BE2C (cell line): Measurements from ENCODE around the gene EPHA6.

Experiments
- DNase-seq: peaks from one replicate; pipeline ENCODE4 v3.0.0-alpha.2; 2020
- H3K27me3 ChIP-seq: fragments of 250-450 bp; sonication (Bioruptor Pico); 2 replicates; pipeline ENCODE4 v1.5.1; 2020; ENCODE audit warnings: mild to moderate bottlenecking
- H3K36me3 ChIP-seq: fragments of 250-450 bp; sonication (Bioruptor Pico); 2 replicates; pipeline ENCODE4 v1.5.1; 2020; ENCODE audit warnings: mild to moderate bottlenecking
- H3K4me1 ChIP-seq: fragments of 250-450 bp; sonication (Bioruptor Pico); 2 replicates; pipeline ENCODE4 v1.5.1; 2020
- H3K4me3 ChIP-seq: 2 replicates; pipeline ENCODE4 v1.5.1; 2011; ENCODE audit warnings: low read depth, low read length
- H3K9me3 ChIP-seq: fragments of 250-450 bp; sonication (Bioruptor Pico); 2 replicates; pipeline ENCODE4 v1.5.1; 2020
- CTCF ChIP-seq: IDR thresholded peaks from 2 replicates; pipeline ENCODE4 v1.5.1; 2012; ENCODE audit warnings: mild to moderate bottlenecking, low read depth, low read length

EPHA6 gene

GRCh38 chr3:97177242-97177641, 362.8 kb downstream of the EPHA6 start:
- Histone ChIP-seq H3K9me3 (no peaks in the 10 kb centered on the region), H3K27me3 (no peaks in the 10 kb centered on the region; the same call in 1 of the 2 replicates), H3K4me1 (no peaks in the 10 kb centered on the region), H3K36me3 (no peaks in the 10 kb centered on the region), H3K4me3 (no peak overlapping the region)
- no peak for DNase-seq
- no peak for TF ChIP-seq CTCF

- no peak for TF ChIP-seq CTCF
- H3K36me3 ChIP-seq, result no peaks in the 10 kb centered on the region
- no peak overlapping the region for H3K4me3 ChIP-seq
- H3K4me1 ChIP-seq, result no peaks in the 10 kb centered on the region
- no peaks in the 10 kb centered on the region for H3K27me3 ChIP-seq
- no peak for DNase-seq
- H3K9me3 ChIP-seq, result no peaks in the 10 kb centered on the region
These were observed 367.3 kb downstream of the EPHA6 start for GRCh38 chr3:97181704-97182103.

GRCh38 chr3:97187771-97188170, 373.4 kb downstream of the EPHA6 start:
- Histone ChIP-seq H3K4me3 (no peak overlapping the region), H3K4me1 (no peaks in the 10 kb centered on the region), H3K36me3 (no peaks in the 10 kb centered on the region), H3K27me3 (no peaks in the 10 kb centered on the region), H3K9me3 (no peaks in the 10 kb centered on the region)
- DNase-seq, result no peak
- no peak for TF ChIP-seq CTCF

GRCh38 chr3:97189835-97190234, 375.4 kb downstream of the EPHA6 start:
- no peaks in the 10 kb centered on the region for H3K9me3 ChIP-seq
- no peak for DNase-seq
- no peaks in the 10 kb centered on the region for H3K4me1 ChIP-seq
- H3K36me3 ChIP-seq, result no peaks in the 10 kb centered on the region
- H3K27me3 ChIP-seq, result no peaks in the 10 kb centered on the region
- no peak overlapping the region for H3K4me3 ChIP-seq
- no peak for TF ChIP-seq CTCF

GRCh38 chr3:97197083-97197482, 382.7 kb downstream of the EPHA6 start:
- no peaks in the 10 kb centered on the region for H3K9me3 ChIP-seq
- no peak for TF ChIP-seq CTCF
- no peaks in the 10 kb centered on the region for H3K4me1 ChIP-seq
- H3K36me3 ChIP-seq, result no peaks in the 10 kb centered on the region
- H3K27me3 ChIP-seq, result no peaks in the 10 kb centered on the region
- no peak overlapping the region for H3K4me3 ChIP-seq
- DNase-seq, result no peak

- DNase-seq, result no peak
- Histone ChIP-seq H3K4me1 (no peaks in the 10 kb centered on the region), H3K9me3 (no peaks in the 10 kb centered on the region), H3K36me3 (no peaks in the 10 kb centered on the region), H3K4me3 (no peak overlapping the region), H3K27me3 (no peaks in the 10 kb centered on the region)
- TF ChIP-seq CTCF, result no peak
These were observed 383.4 kb downstream of the EPHA6 start for GRCh38 chr3:97197830-97198229.
